ENCODE measurements around the gene SNTB2. TPM values are rescaled to one million over a fixed set of nuclear protein-coding genes. Genes with fewer than 3 reads are reported as not detected.

SNTB2 gene
- total RNA-seq, 1 experiment from 2014 or later, result 20.2 TPM

DNA sequence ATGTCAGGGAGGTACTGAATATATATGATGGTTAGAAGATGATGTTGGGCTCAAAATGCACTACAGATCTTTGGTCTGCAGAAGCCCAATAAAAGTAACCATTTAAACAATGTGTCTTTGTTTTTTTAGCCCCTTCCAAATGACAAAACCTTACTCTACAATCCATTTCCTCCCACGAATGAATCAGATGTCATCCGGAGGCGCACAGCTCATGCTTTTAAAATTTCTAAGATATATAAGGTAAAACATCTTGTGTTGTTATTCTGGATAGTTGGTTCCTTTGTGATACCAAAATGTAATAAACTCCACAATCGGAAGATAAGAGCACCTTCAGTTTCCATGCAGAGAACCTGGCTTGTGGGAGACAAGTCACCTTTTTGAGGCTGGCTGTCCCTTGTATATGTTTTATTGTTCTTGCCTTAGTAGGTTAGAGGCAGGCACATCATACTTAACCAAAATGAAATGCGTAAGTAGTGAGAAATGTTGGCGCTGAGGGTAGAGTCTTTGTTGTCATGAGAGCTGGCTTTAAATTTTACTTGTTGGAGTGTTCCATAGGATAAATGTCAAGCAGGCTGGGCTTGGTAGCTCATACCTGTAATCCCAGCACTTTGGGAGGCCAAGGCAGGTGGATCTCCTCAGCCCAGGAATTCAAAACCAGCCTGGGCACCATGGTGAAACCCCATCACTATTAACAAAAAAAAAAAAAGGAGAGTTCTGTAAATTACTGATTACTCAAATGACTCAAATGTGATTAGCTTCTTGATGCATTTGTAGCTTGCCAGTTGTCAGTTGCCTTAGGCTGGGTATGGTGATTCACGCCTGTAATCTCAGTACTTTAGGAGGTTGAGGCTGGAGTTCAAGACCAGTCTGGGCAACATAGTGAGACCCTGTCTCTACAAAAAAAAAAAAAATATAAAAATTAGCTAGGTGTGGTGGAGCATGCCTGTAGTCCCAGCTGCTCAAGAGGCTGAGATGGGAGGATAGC, 19.7 kb upstream of the SNTB2 start:
- no peak overlapping the region for H2BK12ac ChIP-seq (ENCODE audit: insufficient read length, low read depth, low read length)
- H4K8ac ChIP-seq (replicated peaks; ENCODE audit: insufficient read length, low read depth, low read length), result no peak overlapping the region
- TF ChIP-seq, protein P1, sequence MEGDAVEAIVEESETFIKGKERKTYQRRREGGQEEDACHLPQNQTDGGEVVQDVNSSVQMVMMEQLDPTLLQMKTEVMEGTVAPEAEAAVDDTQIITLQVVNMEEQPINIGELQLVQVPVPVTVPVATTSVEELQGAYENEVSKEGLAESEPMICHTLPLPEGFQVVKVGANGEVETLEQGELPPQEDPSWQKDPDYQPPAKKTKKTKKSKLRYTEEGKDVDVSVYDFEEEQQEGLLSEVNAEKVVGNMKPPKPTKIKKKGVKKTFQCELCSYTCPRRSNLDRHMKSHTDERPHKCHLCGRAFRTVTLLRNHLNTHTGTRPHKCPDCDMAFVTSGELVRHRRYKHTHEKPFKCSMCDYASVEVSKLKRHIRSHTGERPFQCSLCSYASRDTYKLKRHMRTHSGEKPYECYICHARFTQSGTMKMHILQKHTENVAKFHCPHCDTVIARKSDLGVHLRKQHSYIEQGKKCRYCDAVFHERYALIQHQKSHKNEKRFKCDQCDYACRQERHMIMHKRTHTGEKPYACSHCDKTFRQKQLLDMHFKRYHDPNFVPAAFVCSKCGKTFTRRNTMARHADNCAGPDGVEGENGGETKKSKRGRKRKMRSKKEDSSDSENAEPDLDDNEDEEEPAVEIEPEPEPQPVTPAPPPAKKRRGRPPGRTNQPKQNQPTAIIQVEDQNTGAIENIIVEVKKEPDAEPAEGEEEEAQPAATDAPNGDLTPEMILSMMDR (conservative IDR thresholded peaks at IDR 0.05), result no peak
- Mint-ChIP-seq H3K27me3 (ENCODE audit: low read depth) (no peaks in the 10 kb centered on the region), H3K27ac (peak overlapping the region in 1 of 3 experiments; percentile 39; a peak in 1 of 7 replicates), H3K4me1 (0 out of 4 replicates have a peak, but pooled peaks cover 0 to 7% of the 10 kb centered on the region in 2 experiments), H3K4me3 (no peak overlapping the region), H3K9me3 (no peaks in the 10 kb centered on the region), H3K36me3 (ENCODE audit: insufficient read depth in 1 of 3, low read depth in 3 of 3) (peaks cover 38 to 83% (median 64%) of the 10 kb centered on the region in 3 experiments; a peak in 6 of 7 replicates)
- no peak overlapping the region for H3K9ac ChIP-seq (ENCODE audit: extremely low read depth, insufficient read length, low read length)
- WGBS (ENCODE audit: extremely low coverage, insufficient read length, low lambda C conversion rate), result no CpG with 5 or more reads among the region's 7 CpGs
- H3K23me2 ChIP-seq (ENCODE audit: insufficient read length, low read depth, low read length, poor library complexity, severe bottlenecking), result no peaks in the 10 kb centered on the region
- H2BK5ac ChIP-seq (ENCODE audit: insufficient read length, low read length), result no peak overlapping the region
- no peak overlapping the region for H3K4me2 ChIP-seq (ENCODE audit: insufficient read depth, insufficient read length, low read length)
- no peak overlapping the region for H3K18ac ChIP-seq (ENCODE audit: insufficient read length, low read depth, low read length)
- H2BK120ac ChIP-seq (ENCODE audit: low read depth, low read length, poor library complexity, severe bottlenecking), result no peak overlapping the region
- no peak overlapping the region for H2BK20ac ChIP-seq (ENCODE audit: low read depth, low read length, poor library complexity, severe bottlenecking)
- no peak overlapping the region for H3K27ac ChIP-seq (ENCODE audit: insufficient read length, low read depth, low read length)
- no peak overlapping the region for H3T11ph ChIP-seq (ENCODE audit: low read length)
- no peaks in the 10 kb centered on the region for H3K9me3 ChIP-seq (ENCODE audit: control insufficient read depth, low read depth, low read length)
- H2BK15ac ChIP-seq (ENCODE audit: low read depth, low read length), result no peak overlapping the region
- no peaks in the 10 kb centered on the region for H3K79me2 ChIP-seq (ENCODE audit: insufficient read depth, low read length)
- no peak overlapping the region for H4K5ac ChIP-seq (ENCODE audit: insufficient read length, low read depth, low read length)
- H4K91ac ChIP-seq (ENCODE audit: insufficient read length, low read depth, low read length), result no peak overlapping the region
- H2AFZ ChIP-seq (ENCODE audit: low read length), result no peak overlapping the region
- H3K4ac ChIP-seq (ENCODE audit: low read depth, low read length), result no peak overlapping the region
- no peaks in the 10 kb centered on the region for H4K20me1 ChIP-seq (ENCODE audit: control insufficient read depth, insufficient read depth, insufficient read length)
- H3K23ac ChIP-seq (ENCODE audit: insufficient read length, low read depth, low read length), result no peak overlapping the region
- H3K56ac ChIP-seq (ENCODE audit: insufficient read length, low read depth, low read length), result no peak overlapping the region
- no peak overlapping the region for H3K14ac ChIP-seq (ENCODE audit: insufficient read depth, low read length)
- no peak overlapping the region for H2AK5ac ChIP-seq (ENCODE audit: insufficient read length, low read length)
- no peaks in the 10 kb centered on the region for H3K4me1 ChIP-seq (ENCODE audit: insufficient read depth, low read length)
- H3K27me3 ChIP-seq (ENCODE audit: insufficient read depth, low read length), result no peaks in the 10 kb centered on the region
- DNase-seq, result no peak
- no peaks in the 10 kb centered on the region for H3K79me1 ChIP-seq (ENCODE audit: insufficient read depth, low read depth, low read length, poor library complexity, severe bottlenecking)
